ENCODE data around the gene MRPS5. TPM values are rescaled to one million over a fixed set of nuclear protein-coding genes. Genes with fewer than 3 reads are reported as not detected.

Gene MRPS5
- total and polyA plus RNA-seq, 2 experiments from 2014 or later: 44.4 to 55.3 TPM

DNA sequence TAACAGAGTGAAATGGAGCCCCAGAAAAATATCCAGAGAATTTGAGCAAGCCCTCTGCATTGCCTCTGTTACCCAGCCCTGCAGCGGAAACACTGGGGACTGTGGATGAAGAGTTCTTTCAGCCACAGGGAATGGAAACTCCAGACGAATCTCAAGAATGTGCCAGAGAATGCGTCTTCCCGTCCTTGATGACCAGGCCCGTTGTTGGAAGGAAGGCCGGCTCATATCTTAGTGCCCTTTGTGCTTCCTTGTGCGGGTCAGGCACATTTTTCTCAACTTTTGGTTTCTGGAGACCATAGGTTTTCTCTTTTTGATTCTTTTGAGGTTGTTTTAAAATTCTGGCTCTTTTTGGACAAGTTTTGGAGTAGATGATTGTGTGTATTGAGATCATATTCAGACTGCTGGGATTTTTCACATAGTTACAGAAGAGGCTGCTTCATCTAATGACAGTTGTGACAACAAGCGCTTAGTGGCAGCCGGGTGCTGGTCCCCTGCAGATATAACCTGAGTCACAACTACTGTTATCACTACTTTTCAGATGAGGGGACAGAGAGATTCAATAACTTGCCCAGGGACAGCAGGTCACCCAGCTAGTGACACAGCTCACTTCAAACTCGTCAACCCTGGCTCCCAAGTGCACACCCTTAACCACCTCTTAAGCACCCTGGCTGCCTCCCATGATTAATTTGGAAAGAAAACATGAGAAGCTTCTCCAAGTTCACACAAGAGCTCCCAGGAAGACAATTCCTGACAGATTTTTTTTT, 80.4 kb downstream of the MRPS5 start:
- no peaks in the 10 kb centered on the region for H3K27me3 ChIP-seq
- no peak for DNase-seq (ENCODE audit: low spot score)
- no peak overlapping the region for H3K27ac ChIP-seq
- H2AFZ ChIP-seq: no peak overlapping the region
- H3K79me2 ChIP-seq: no peaks in the 10 kb centered on the region
- WGBS (ENCODE audit: low lambda C conversion rate, missing lambda C conversion rate): 71% methylated on average over 10 of the region's 10 CpGs
- no peaks in the 10 kb centered on the region for H4K20me1 ChIP-seq (ENCODE audit: insufficient read depth, poor library complexity, severe bottlenecking)
- no peak overlapping the region for H3K4me3 ChIP-seq
- H3K4me2 ChIP-seq: no peak overlapping the region
- H3K9me3 ChIP-seq (ENCODE audit: low read depth): no peaks in the 10 kb centered on the region
- H3K4me1 ChIP-seq (ENCODE audit: insufficient read depth): no peaks in the 10 kb centered on the region
- no peaks in the 10 kb centered on the region for H3K9me2 ChIP-seq (replicated peaks; ENCODE audit: insufficient read depth)
- TF ChIP-seq, protein P1, sequence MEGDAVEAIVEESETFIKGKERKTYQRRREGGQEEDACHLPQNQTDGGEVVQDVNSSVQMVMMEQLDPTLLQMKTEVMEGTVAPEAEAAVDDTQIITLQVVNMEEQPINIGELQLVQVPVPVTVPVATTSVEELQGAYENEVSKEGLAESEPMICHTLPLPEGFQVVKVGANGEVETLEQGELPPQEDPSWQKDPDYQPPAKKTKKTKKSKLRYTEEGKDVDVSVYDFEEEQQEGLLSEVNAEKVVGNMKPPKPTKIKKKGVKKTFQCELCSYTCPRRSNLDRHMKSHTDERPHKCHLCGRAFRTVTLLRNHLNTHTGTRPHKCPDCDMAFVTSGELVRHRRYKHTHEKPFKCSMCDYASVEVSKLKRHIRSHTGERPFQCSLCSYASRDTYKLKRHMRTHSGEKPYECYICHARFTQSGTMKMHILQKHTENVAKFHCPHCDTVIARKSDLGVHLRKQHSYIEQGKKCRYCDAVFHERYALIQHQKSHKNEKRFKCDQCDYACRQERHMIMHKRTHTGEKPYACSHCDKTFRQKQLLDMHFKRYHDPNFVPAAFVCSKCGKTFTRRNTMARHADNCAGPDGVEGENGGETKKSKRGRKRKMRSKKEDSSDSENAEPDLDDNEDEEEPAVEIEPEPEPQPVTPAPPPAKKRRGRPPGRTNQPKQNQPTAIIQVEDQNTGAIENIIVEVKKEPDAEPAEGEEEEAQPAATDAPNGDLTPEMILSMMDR (IDR thresholded peaks at IDR 0.05; ENCODE audit: poor library complexity): no peak
- TF ChIP-seq EZH2 (IDR thresholded peaks at IDR 0.05; ENCODE audit: borderline replicate concordance): no peak
- no peak for TF ChIP-seq EZH2phosphoT487 (IDR thresholded peaks at IDR 0.05; ENCODE audit: low read depth, severe bottlenecking, unreplicated experiment)
- no peaks in the 10 kb centered on the region for H3K36me3 ChIP-seq (replicated peaks; ENCODE audit: insufficient read depth, low read depth)

DNA sequence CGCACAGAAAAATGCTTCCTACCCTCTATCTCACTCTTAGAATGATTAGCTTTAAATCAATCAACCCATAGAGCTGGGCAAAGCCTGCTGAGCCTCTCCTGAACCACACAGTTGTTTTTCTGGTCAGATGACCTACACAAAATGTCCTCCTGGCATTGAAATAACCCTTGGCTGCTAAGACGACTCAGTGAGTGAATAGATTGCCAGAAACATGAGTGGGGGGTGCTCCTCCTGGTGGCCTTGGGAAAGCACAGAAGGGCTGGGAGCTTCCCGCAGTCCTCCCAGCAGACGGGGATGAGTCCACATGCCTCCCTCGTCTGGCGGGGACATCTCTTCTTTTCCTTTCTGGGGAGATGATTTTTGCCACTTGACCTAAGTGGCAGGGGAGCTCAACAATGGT, 81.2 kb downstream of the MRPS5 start:
- H3K27me3 ChIP-seq: no peaks in the 10 kb centered on the region
- no peaks in the 10 kb centered on the region for H3K4me1 ChIP-seq (ENCODE audit: insufficient read depth)
- H3K27ac ChIP-seq: no peak overlapping the region
- no peaks in the 10 kb centered on the region for H4K20me1 ChIP-seq (ENCODE audit: insufficient read depth, poor library complexity, severe bottlenecking)
- no peak overlapping the region for H3K4me3 ChIP-seq
- H3K79me2 ChIP-seq: no peaks in the 10 kb centered on the region
- no peak for DNase-seq (ENCODE audit: low spot score)
- no peak overlapping the region for H2AFZ ChIP-seq
- TF ChIP-seq, protein P1 (IDR thresholded peaks at IDR 0.05; ENCODE audit: poor library complexity): no peak
- TF ChIP-seq EZH2phosphoT487 (IDR thresholded peaks at IDR 0.05; ENCODE audit: low read depth, severe bottlenecking, unreplicated experiment): no peak
- TF ChIP-seq EZH2 (IDR thresholded peaks at IDR 0.05; ENCODE audit: borderline replicate concordance): no peak
- WGBS (ENCODE audit: low lambda C conversion rate, missing lambda C conversion rate): 70% methylated on average over 6 of the region's 6 CpGs
- H3K9me2 ChIP-seq (replicated peaks; ENCODE audit: insufficient read depth): no peaks in the 10 kb centered on the region
- no peaks in the 10 kb centered on the region for H3K9me3 ChIP-seq (ENCODE audit: low read depth)
- no peaks in the 10 kb centered on the region for H3K36me3 ChIP-seq (replicated peaks; ENCODE audit: insufficient read depth, low read depth)
- no peak overlapping the region for H3K4me2 ChIP-seq

DNA sequence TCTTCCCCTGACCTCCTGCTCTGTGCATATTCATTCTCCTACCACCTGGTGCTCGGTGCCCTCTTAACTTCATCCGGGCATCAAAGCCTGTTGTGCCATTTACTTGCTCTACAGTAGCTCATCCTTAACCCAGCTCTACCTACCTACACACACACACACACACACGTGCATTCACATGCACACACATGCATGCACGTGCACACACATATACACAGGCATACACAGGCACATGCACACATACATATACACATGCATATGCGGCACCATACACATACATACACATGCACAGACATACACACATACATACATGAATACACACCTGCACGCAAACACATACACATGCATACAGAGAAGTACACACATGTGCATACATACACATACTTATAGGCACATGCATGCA, 81.6 kb downstream of the MRPS5 start:
- Histone ChIP-seq H3K27ac (no peak overlapping the region), H3K9me3 (ENCODE audit: low read depth) (no peaks in the 10 kb centered on the region), H3K36me3 (replicated peaks; ENCODE audit: insufficient read depth, low read depth) (no peaks in the 10 kb centered on the region), H3K79me2 (no peaks in the 10 kb centered on the region), H3K4me2 (no peak overlapping the region), H3K4me3 (no peak overlapping the region), H4K20me1 (ENCODE audit: insufficient read depth, poor library complexity, severe bottlenecking) (no peaks in the 10 kb centered on the region), H3K27me3 (no peaks in the 10 kb centered on the region), H3K4me1 (ENCODE audit: insufficient read depth) (no peaks in the 10 kb centered on the region), H2AFZ (no peak overlapping the region), H3K9me2 (replicated peaks; ENCODE audit: insufficient read depth) (no peaks in the 10 kb centered on the region)
- TF ChIP-seq, protein P1 (IDR thresholded peaks at IDR 0.05; ENCODE audit: poor library complexity): no peak
- no peak for TF ChIP-seq EZH2 (IDR thresholded peaks at IDR 0.05; ENCODE audit: borderline replicate concordance)
- TF ChIP-seq EZH2phosphoT487 (IDR thresholded peaks at IDR 0.05; ENCODE audit: low read depth, severe bottlenecking, unreplicated experiment): no peak
- WGBS (ENCODE audit: low lambda C conversion rate, missing lambda C conversion rate): 85% methylated on average over 6 of the region's 6 CpGs
- DNase-seq (ENCODE audit: low spot score): no peak

Measured in hepatocyte (in vitro differentiated cells).